ENCODE data around the gene MRPS31. TPM values are rescaled to one million over a fixed set of nuclear protein-coding genes. Genes with fewer than 3 reads are reported as not detected.

The MRPS31 gene
- polyA plus RNA-seq, 3 donors = 9.5 to 11.4 (median 11.3) TPM

DNA sequence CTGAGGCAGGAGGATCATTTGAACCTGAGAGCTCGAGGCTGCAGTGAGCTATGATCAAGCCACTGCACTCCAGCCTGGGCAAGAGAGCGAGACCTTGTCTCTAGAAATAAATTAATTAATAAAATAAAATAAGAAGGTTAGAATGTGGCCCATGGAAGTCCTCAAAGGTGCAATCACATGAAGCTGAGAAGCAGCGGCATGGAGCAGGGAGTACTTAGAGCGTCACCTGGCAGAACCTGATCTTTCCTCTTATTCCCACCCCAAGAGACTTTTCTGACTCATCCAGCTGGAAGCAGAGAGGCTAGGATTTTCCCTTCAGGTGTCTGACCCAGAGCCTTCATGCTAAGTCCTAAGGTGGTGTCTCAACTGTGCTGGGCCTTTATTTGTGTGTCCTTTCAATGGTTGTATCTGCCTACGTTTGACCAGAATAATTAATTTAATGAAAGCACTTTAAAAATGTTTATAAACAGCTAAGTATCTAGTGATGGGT lies 8.9 kb upstream of the MRPS31 start:
- Mint-ChIP-seq H3K36me3 (no peaks in the 10 kb centered on the region), H3K27me3 (ENCODE audit: low read depth in 3 of 3) (peaks cover 0 to 1% (median 0%) of the 10 kb centered on the region in 3 donors), H3K4me3 (no peak overlapping the region), H3K27ac (no peak overlapping the region), H3K4me1 (peaks cover 54% of the 10 kb centered on the region), H3K9me3 (no peaks in the 10 kb centered on the region)
- TF ChIP-seq CTCF (IDR thresholded peaks at IDR 0.05) = no peak
- 100% methylated on average over 2 of the region's 5 CpGs for WGBS (ENCODE audit: insufficient coverage)
- H3K27me3 ChIP-seq (ENCODE audit: control insufficient read depth in 2 of 2, insufficient read depth in 2 of 2, low read length in 2 of 2) = no peaks in the 10 kb centered on the region
- H2AFZ ChIP-seq (ENCODE audit: insufficient read depth, low read depth, low read length, poor library complexity, severe bottlenecking) = no peak overlapping the region
- no peaks in the 10 kb centered on the region for H3K9me3 ChIP-seq (replicated peaks in 1 of 2; ENCODE audit: control insufficient read depth in 1 of 2, insufficient read depth in 1 of 2, low read length in 2 of 2)
- peaks cover 61 to 62% of the 10 kb centered on the region in 2 donors for H3K4me1 ChIP-seq (ENCODE audit: control insufficient read depth in 1 of 2, insufficient read depth in 2 of 2, low read length in 2 of 2)
- H3K4me3 ChIP-seq (replicated peaks in 1 of 3; ENCODE audit: low read depth in 2 of 3, low read length in 3 of 3) = no peak overlapping the region
- no peaks in the 10 kb centered on the region for H3K79me2 ChIP-seq (ENCODE audit: insufficient read depth, low read length)
- H4K20me1 ChIP-seq (ENCODE audit: insufficient read depth, low read length) = no peaks in the 10 kb centered on the region
- intact Hi-C loops (cut with micrococcal nuclease) = loop anchor here (10.0 kb wide), 5 partner anchors 115 to 1095 kb away; partner anchors contain the start of genes FOXO1 (in 2 of the 2) and WBP4 (in 1 of the 2)
- no peak overlapping the region for H3K27ac ChIP-seq (ENCODE audit: low read depth in 1 of 2, low read length in 2 of 2)
- H3K36me3 ChIP-seq (replicated peaks in 1 of 2; ENCODE audit: control insufficient read depth in 1 of 2, insufficient read depth in 2 of 2, low read length in 2 of 2) = no peaks in the 10 kb centered on the region
- H3K4me2 ChIP-seq (replicated peaks; ENCODE audit: extremely low read depth, low read length, poor library complexity, severe bottlenecking) = no peak overlapping the region
- no peak overlapping the region for H3K9ac ChIP-seq (ENCODE audit: insufficient read depth, low read length, poor library complexity, severe bottlenecking)
- DNase-seq = no peak

DNA sequence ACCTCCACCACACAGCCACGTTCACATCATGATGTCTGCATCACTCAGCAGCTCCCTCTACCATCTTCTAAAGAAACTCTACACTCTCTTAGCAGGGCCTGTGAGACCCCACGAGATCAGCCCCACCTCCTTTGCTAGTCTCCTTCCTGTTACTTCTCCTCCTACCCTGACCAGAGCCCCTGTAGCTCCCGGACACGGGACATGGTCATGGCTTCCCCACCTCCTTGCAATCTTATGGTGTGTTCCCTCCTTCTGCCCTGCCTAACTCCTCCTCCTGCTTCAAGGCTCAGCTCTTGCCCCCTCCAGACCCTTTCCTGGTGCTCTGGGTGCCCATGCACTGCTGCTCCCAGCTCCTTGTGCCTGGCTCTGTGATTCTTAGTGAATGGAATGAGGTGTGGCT lies 8.1 kb upstream of the MRPS31 start:
- no peak overlapping the region for H3K4me2 ChIP-seq (replicated peaks; ENCODE audit: extremely low read depth, low read length, poor library complexity, severe bottlenecking)
- no peak overlapping the region for H3K9ac ChIP-seq (ENCODE audit: insufficient read depth, low read length, poor library complexity, severe bottlenecking)
- peaks cover 53 to 54% of the 10 kb centered on the region in 2 donors for H3K4me1 ChIP-seq (ENCODE audit: control insufficient read depth in 1 of 2, insufficient read depth in 2 of 2, low read length in 2 of 2)
- 64% methylated on average over 4 of the region's 4 CpGs for WGBS (ENCODE audit: insufficient coverage)
- Mint-ChIP-seq H3K36me3 (no peaks in the 10 kb centered on the region), H3K9me3 (no peaks in the 10 kb centered on the region), H3K4me1 (peaks cover 47% of the 10 kb centered on the region), H3K4me3 (no peak overlapping the region), H3K27me3 (ENCODE audit: low read depth in 3 of 3) (peaks cover 0 to 1% (median 0%) of the 10 kb centered on the region in 3 donors), H3K27ac (peak overlapping the region in 2 of 7 donors; percentile 30 to 52)
- H4K20me1 ChIP-seq (ENCODE audit: insufficient read depth, low read length) = no peaks in the 10 kb centered on the region
- no peak overlapping the region for H2AFZ ChIP-seq (ENCODE audit: insufficient read depth, low read depth, low read length, poor library complexity, severe bottlenecking)
- H3K27ac ChIP-seq (ENCODE audit: low read depth in 1 of 2, low read length in 2 of 2) = no peak overlapping the region
- H3K79me2 ChIP-seq (ENCODE audit: insufficient read depth, low read length) = no peaks in the 10 kb centered on the region
- H3K4me3 ChIP-seq (replicated peaks in 1 of 3; ENCODE audit: low read depth in 2 of 3, low read length in 3 of 3) = no peak overlapping the region
- H3K36me3 ChIP-seq (replicated peaks in 1 of 2; ENCODE audit: control insufficient read depth in 1 of 2, insufficient read depth in 2 of 2, low read length in 2 of 2) = no peaks in the 10 kb centered on the region
- intact Hi-C loops (cut with micrococcal nuclease) = loop anchor here (10.0 kb wide), 4 partner anchors 114 to 1094 kb away; partner anchors contain the start of gene FOXO1 (in 1 of the 2)
- H3K9me3 ChIP-seq (replicated peaks in 1 of 2; ENCODE audit: control insufficient read depth in 1 of 2, insufficient read depth in 1 of 2, low read length in 2 of 2) = no peaks in the 10 kb centered on the region
- H3K27me3 ChIP-seq (ENCODE audit: control insufficient read depth in 2 of 2, insufficient read depth in 2 of 2, low read length in 2 of 2) = no peaks in the 10 kb centered on the region
- TF ChIP-seq CTCF (IDR thresholded peaks at IDR 0.05) = no peak
- DNase-seq = no peak

Measured in CD14-positive monocyte (primary cell).